Choroid plexus epithelial cell (primary cell): ENCODE data around the gene FUT3.
"Not testable (repeated sequence)": the region's sequence is repeated elsewhere in the genome, so short reads cannot be mapped to it uniquely, and the experiment has no call there.

Source experiments
- DNase-seq: peaks from one replicate; pipeline ENCODE4 v3.0.0-alpha.2; 2010; ENCODE audit warnings: low read depth
- H3K4me3 ChIP-seq: 2 replicates; pipeline ENCODE4 v1.5.1; 2011; ENCODE audit warnings: low read depth, mild to moderate bottlenecking, control low read depth, low read length, moderate library complexity
- CTCF ChIP-seq: conservative IDR thresholded peaks from 2 replicates; pipeline ENCODE4 v1.5.1; 2011; ENCODE audit warnings: low read depth, mild to moderate bottlenecking, control low read depth, inconsistent platforms, low read length, moderate library complexity

The FUT3 gene

GRCh38 chr19:5880604-5881078 lies 29.4 kb upstream of the FUT3 start:
- peak; percentile 93 for DNase-seq
- no peak for TF ChIP-seq CTCF
- no peak overlapping the region for H3K4me3 ChIP-seq

GRCh38 chr19:5880196-5880595 lies 28.9 kb upstream of the FUT3 start:
- no peak overlapping the region for H3K4me3 ChIP-seq
- no peak for DNase-seq
- no peak for TF ChIP-seq CTCF

GRCh38 chr19:5877882-5878281 lies 26.6 kb upstream of the FUT3 start:
- no peak overlapping the region for H3K4me3 ChIP-seq
- DNase-seq = no peak
- no peak for TF ChIP-seq CTCF

- no peak for DNase-seq
- TF ChIP-seq CTCF = no peak
Measured at GRCh38 chr19:5877427-5877826, 26.2 kb upstream of the FUT3 start.

GRCh38 chr19:5874496-5874895 lies 23.2 kb upstream of the FUT3 start:
- DNase-seq = peak; percentile 73
- not testable (repeated sequence) for H3K4me3 ChIP-seq

More at GRCh38 chr19:5877427-5877826, 26.2 kb upstream of the FUT3 start:
- H3K4me3 ChIP-seq = no peak overlapping the region

GRCh38 chr19:5873617-5874199 lies 22.5 kb upstream of the FUT3 start:
- no peak for DNase-seq
- TF ChIP-seq CTCF = no peak
- H3K4me3 ChIP-seq = no peak overlapping the region

GRCh38 chr19:5870986-5871394 lies 19.7 kb upstream of the FUT3 start:
- TF ChIP-seq CTCF = no peak
- DNase-seq = no peak
- no peak overlapping the region for H3K4me3 ChIP-seq
